HG03159 (cell line): ENCODE measurements around the gene PPME1.

Source experiments
- ATAC-seq: cut with Tn5 transposase; IDR thresholded peaks from one replicate; pipeline ENCODE4 v1.9.1; 2021; ENCODE audit warnings: mild to moderate bottlenecking, moderate library complexity; ENCODE audit not compliant: unreplicated experiment

PPME1 gene

GRCh38 chr11:74278103-74278502, 107.0 kb downstream of the PPME1 start:
- no peak for ATAC-seq

GRCh38 chr11:74278721-74279161, 107.7 kb downstream of the PPME1 start:
- ATAC-seq: no peak

DNA sequence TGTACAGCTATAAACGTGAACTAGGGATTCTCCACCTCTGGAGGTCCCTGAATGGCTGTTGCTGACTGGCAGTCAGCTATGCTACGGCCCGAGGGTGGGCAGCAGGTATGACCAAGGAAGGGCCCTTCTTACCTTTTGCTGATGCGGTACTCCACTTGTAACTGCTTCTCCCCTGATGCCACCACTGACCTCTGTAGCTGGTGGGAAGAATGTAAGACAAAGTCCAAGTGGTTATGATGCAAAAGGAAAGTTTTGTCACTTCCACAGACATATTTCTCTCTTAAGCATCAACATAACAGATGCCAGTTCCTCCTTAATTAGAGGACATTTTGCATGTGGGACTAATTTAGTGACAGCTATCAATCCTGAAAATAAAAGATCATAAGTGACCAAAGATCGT, 108.2 kb downstream of the PPME1 start:
- ATAC-seq: no peak

GRCh38 chr11:74280494-74280893, 109.4 kb downstream of the PPME1 start:
- no peak for ATAC-seq

- no peak for ATAC-seq
These were observed 111.3 kb downstream of the PPME1 start for GRCh38 chr11:74282421-74282820.

- ATAC-seq: no peak
These were observed 111.9 kb downstream of the PPME1 start for GRCh38 chr11:74282914-74283371.

GRCh38 chr11:74283580-74284180, 112.6 kb downstream of the PPME1 start:
- ATAC-seq: no peak

- ATAC-seq: no peak
These were observed 113.4 kb downstream of the PPME1 start for GRCh38 chr11:74284466-74284865.

- no peak for ATAC-seq
These were observed 117.1 kb downstream of the PPME1 start for GRCh38 chr11:74288161-74288560.

GRCh38 chr11:74288911-74289310, 117.8 kb downstream of the PPME1 start:
- no peak for ATAC-seq

DNA sequence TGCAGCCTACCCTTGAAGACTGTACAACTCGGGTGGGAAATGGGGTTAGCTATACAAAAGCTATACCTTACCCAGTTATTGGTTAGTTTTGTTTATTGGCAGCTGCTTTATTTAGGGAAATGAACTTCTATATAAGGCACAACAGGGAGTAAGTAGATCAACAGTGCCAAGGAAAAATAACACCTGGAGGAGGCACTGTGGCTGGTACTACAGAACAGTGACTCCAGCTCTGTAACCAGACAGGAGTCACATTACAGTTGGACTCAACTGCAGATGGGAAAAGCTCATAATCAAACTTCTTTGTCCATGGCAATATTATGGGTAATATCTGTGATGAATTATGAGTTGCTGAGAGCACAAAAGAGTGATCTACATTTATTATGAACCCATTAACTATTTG, 126.4 kb downstream of the PPME1 start:
- ATAC-seq: no peak

DNA sequence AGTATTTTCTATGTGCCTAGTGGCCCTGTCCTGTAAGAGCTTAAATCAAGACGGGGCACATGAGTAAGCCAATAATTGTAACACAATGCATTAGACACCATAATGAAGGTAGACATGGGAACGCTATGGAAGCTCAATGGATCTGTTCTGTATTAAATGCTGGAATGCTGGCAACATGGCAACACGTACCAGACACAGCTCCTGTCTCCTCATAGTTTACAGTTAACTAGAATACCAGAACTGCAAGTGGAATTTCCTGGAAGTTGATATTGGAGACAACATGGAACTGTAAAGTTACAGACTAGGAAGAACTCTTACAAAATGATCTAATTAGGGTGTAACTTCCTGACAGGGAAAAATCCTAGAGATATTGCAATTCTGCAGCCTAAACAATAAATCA, 127.9 kb downstream of the PPME1 start:
- ATAC-seq: no peak
